HG03135 (cell line): ENCODE results near the gene SHE.

Experiments used
- ATAC-seq: cut with Tn5 transposase; IDR thresholded peaks from one replicate; pipeline ENCODE4 v1.9.1; 2021; ENCODE audit warnings: mild to moderate bottlenecking, moderate library complexity; ENCODE audit not compliant: unreplicated experiment

Gene SHE

GRCh38 chr1:154453161-154453560, 49.1 kb downstream of the SHE start:
- ATAC-seq: no peak

DNA sequence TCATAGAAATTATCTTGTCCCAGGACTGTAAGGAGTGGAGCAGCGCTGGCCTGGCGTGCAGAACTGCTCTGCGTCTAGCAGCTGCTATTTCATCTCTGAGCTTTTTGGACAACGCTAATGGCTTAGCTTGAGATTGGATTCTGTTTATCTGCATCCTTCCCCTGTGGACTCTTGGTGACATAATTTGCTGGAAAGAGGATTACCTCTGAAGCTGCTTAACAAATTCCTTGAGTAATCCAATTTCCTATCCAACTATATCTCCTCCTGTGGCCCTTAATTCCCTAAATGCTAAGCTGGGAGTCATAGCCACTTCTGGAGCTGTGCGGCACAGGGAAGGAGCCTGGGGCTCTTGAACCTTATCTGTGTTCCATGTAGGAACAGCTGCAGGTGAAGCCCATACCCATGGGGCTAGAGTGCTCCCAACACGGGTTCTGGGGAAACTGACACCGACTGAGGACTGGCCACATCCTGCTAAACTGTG, 53.8 kb downstream of the SHE start:
- no peak for ATAC-seq

- no peak for ATAC-seq
Measured at GRCh38 chr1:154446789-154447188, 55.4 kb downstream of the SHE start.

- no peak for ATAC-seq
Measured at GRCh38 chr1:154446292-154446691, 55.9 kb downstream of the SHE start.

DNA sequence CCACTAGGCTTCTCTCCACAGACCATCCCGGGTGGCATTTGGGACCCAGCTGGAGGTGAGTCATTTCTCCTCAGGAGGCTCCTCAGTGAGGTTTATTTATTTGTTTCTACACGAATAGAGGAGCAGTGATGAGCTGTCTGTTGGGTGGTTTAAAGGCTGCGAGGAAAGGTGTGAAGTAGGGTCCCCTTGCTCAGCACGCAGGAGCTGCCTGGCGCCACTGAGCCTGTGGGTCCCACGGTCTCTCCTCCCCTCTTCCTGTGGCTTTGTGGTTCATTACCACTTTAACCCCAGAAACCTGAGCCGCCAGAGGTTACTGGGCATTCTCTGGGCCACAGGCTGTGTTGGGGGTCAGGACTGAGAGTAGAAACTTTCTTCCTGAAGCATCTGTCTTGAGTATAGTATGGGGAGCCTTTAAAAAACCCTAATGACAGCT, 57.2 kb downstream of the SHE start:
- ATAC-seq: no peak

GRCh38 chr1:154443274-154444013, 58.8 kb downstream of the SHE start:
- ATAC-seq: no peak

DNA sequence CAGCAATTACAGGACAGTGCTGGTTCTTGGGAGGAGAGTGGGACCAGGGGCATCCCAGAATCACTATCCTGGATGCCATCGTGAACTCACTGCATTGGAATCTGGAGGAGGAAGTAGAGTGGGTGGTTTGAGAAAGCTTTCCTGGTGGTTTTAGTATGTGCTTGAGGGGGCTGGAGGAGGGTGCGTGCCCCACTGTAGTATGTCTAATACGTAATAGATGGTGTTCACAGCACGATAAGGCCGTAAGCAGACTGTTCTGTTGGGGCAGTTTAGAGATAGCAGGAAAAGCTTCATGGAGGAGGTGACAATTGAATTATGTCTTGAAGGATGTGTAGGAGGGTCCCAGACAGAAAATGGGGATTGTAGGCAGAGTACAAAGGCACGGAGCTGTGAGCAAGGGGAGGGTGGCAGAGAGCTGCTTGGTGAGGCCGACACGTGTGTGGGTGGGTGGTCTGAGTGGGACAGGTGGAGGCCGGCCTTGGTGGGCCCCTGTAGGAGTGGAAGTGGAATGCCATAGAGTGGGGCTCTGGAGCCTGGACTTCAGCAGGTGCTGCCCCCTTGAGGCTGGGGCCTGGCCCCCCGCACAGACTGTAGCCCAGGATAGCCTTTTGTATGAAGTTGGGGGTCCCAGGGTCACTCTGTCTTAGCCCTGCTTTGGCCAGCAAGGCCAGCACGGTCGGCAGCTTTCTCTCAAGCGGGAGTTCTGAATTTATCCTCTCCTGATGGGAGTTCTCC, 60.0 kb downstream of the SHE start:
- ATAC-seq: no peak

DNA sequence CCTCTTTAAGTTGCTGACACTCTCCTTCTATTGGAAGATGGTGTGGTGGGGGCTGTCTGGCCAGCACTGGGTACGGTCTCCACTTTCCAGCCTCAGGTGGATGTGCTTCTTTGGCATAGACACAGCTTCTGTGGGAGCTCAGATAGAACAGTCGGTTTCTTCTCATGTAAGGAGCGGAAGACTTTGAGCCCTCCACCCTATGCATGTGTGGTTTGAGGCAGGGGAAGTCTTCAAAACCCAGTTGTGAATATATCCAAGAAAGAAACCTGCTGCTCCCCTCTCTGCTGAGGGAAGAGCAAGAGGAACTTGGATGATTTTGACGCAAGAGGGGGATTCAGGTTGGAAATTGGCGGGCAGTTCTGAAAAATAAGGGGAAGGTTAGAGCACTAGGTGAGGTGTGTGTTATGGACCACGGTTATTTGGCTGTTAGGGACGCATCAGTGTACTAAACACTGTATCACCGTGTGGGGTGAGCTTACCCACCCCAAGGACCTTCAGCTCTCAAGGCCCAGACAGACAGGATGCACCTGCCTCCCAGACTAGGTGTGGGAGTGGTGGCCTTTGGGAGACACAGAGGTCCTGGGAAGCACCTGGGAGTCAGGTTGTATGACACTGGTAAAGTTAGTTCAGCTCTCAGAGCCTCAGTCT, 60.8 kb downstream of the SHE start:
- ATAC-seq: no peak

DNA sequence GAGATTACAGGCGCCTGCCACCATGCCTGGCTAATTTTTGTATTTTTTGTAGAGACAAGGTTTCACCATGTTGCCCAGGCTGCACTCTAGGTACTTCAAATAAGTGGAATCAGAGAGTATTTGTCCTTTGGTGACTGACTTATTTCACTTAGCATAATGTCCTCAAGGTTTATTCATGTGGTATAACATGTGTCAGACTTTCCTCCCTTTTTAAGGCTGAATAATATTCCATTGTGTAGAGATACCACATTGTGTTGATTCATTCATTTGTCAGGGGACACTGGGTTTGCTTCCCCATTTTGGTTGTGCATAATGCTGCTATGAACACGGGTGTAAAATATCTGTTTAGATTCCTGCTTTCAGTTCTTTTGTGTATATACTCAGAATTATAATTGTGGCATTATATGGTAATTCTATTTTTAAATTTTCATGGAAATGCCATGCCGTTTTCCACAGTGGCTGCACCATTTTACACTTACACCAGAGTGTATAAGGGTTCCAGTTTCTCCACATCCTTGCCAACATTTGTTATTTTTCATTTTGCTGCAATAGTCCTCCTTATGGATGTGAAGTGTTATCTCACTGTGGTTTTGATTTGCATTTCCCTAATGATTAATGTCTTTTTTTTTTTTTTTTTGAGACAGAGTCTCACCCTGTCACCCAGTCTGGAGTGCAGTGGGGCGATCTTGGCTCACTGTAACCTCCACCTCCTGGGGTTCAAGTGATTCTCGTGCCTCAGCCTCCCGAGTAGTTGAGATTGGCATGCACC, 62.0 kb downstream of the SHE start:
- peak; percentile 3 for ATAC-seq

GRCh38 chr1:154436433-154436832, 65.8 kb downstream of the SHE start:
- ATAC-seq: no peak

- no peak for ATAC-seq
Measured at GRCh38 chr1:154435599-154436200, 66.5 kb downstream of the SHE start.

DNA sequence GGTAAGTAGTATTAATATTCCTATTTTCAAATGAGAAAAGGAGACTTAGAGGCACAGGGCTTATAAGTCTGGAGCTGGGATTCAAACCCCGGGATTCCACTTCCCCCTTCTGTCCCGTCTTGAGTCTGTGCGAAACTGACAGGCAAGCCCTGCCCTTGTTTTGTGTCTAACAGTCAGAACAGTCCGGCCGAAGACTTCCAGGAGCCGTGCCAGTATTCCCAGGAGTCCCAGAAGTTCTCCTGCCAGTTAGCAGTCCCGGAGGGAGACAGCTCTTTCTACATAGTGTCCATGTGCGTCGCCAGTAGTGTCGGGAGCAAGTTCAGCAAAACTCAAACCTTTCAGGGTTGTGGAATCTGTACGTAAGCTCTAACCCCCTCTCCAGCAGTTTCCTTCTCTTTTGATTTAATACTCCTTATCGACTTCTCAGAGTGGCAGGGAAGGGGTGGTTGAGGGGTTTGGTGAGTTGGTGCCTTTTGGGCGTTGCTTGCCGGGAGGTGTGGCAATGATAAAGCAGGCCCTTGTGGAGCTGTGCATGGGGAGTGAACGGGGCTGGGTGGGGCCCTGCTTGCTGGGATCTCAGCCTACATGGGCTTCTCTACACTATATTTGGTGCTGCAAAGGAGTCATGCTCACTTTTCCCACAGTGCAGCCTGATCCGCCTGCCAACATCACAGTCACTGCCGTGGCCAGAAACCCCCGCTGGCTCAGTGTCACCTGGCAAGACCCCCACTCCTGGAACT, 67.7 kb downstream of the SHE start:
- ATAC-seq: no peak

GRCh38 chr1:154433161-154433764, 68.9 kb downstream of the SHE start:
- no peak for ATAC-seq

DNA sequence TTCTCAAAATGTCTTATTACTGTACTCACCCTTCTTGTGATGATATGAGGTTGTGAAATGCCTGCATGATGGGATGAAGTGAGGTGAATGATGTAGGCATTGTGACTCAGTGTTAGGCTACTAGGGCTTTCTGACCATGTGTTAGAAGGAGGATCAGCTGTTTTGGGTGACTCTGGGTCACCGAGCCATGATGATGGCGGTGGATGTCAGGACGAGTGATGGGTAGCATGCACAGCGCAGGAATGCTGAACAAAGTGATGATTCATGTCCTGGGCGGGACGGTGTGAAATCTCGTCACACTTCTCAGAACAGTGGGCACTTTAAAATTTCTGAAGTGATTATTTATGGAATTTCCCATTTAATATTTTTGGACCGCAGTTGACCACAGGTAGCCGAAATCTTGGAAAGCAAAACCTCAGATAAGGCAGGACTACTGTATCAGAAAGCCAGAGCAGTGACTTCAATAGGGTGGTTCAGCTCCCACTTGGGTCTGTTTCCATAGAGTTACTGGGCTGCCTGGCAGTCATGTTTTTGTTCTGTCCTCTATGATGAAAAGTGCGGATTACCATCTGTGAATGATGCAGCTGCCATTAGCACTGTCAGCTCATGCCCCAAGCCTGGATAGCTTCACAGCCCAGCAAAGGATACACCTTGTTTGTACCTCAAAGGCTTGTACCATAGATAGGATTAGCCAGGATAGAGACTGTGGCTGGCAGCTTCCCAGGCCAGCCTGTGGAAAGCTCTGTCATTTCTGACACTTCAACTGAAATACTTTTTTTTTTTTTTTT, 70.4 kb downstream of the SHE start:
- no peak for ATAC-seq

- no peak for ATAC-seq
Measured at GRCh38 chr1:154430903-154431302, 71.3 kb downstream of the SHE start.

- no peak for ATAC-seq
Measured at GRCh38 chr1:154429841-154430611, 72.2 kb downstream of the SHE start.
